CD4-positive, alpha-beta T cell (primary cell): Measurements from ENCODE around the gene WFIKKN2. TPM values are rescaled to one million over a fixed set of nuclear protein-coding genes. Genes with fewer than 3 reads are reported as not detected.

Experiments
- ATAC-seq: fragments of 200-7000 bp; cut with Tn5 transposase; one replicate; pipeline ENCODE4 v1.10.0; 2022; ENCODE audit warnings: mild to moderate bottlenecking; ENCODE audit not compliant: poor library complexity
- CTCF ChIA-PET: fragments of 350-600 bp; sonication (Branson Sonifier 250); formaldehyde crosslinking; loops from one replicate; lab custom pipeline; 2021; ENCODE audit warnings: antibody characterized with exemption, inconsistent platforms; lab: Charles Lee
- POLR2A ChIA-PET: fragments of 350-600 bp; sonication (Branson Sonifier 250); formaldehyde crosslinking; loops from one replicate; lab custom pipeline; 2021; ENCODE audit warnings: antibody characterized with exemption, inconsistent platforms; lab: Charles Lee
- DNase-seq, 14 experiments: peaks; one replicate each; pipeline ENCODE4 v3.0.0-alpha.2; 2013 to 2020; ENCODE audit warnings: mixed read lengths in 2 of 14
- H3K27ac ChIP-seq, 2 donors: one replicate each; pipeline versions ENCODE4 v1.5.1 to v1.7.0; 2013; ENCODE audit warnings: low read length in 2 of 2, low read depth in 1 of 2, mild to moderate bottlenecking in 1 of 2
- H3K27me3 ChIP-seq, 2 experiments: 1 replicate in 1 of 2; 2 replicates in 1 of 2; pipeline versions ENCODE4 v1.6.1 to v1.7.0; 2013; ENCODE audit warnings: low read length in 2 of 2, control low read depth in 1 of 2, mild to moderate bottlenecking in 1 of 2, moderate library complexity in 1 of 2; ENCODE audit not compliant: insufficient read depth in 2 of 2, control insufficient read depth in 1 of 2
- H3K36me3 ChIP-seq: one replicate; pipeline ENCODE4 v1.6.1; 2013; ENCODE audit warnings: low read length, control low read depth; ENCODE audit not compliant: insufficient read depth
- H3K4me1 ChIP-seq: one replicate; pipeline ENCODE4 v1.6.1; 2013; ENCODE audit warnings: low read length, control low read depth; ENCODE audit not compliant: insufficient read depth
- H3K4me3 ChIP-seq: one replicate; pipeline ENCODE4 v1.5.1; 2013; ENCODE audit warnings: mild to moderate bottlenecking, low read length, moderate library complexity
- H3K9me3 ChIP-seq, 2 experiments: 1 replicate in 1 of 2; 2 replicates in 1 of 2; pipeline versions ENCODE4 v1.6.1 to v1.7.0; 2013; ENCODE audit warnings: low read length in 2 of 2, mild to moderate bottlenecking in 2 of 2, control low read depth in 1 of 2, moderate library complexity in 1 of 2; ENCODE audit not compliant: control insufficient read depth in 1 of 2, insufficient read depth in 1 of 2
- H3K27ac Mint-ChIP-seq: one replicate; pipeline ENCODE4 v1.8.0; 2020; ENCODE audit warnings: mixed read lengths
- H3K27me3 Mint-ChIP-seq: one replicate; pipeline ENCODE4 v1.8.0; 2021; ENCODE audit warnings: mixed read lengths
- H3K36me3 Mint-ChIP-seq: one replicate; pipeline ENCODE4 v1.8.0; 2021; ENCODE audit warnings: low read depth, mixed read lengths
- H3K4me1 Mint-ChIP-seq: one replicate; pipeline ENCODE4 v1.8.0; 2021; ENCODE audit warnings: low read depth, mixed read lengths
- H3K4me3 Mint-ChIP-seq: one replicate; pipeline ENCODE4 v1.8.0; 2020; ENCODE audit warnings: mild to moderate bottlenecking, mixed read lengths
- H3K9me3 Mint-ChIP-seq: one replicate; pipeline ENCODE4 v1.8.0; 2020; ENCODE audit warnings: mixed read lengths
- intact Hi-C, 2 experiments: fragments of 100-400 bp; cut with DNase I in 1 of 2; cut with micrococcal nuclease in 1 of 2; formaldehyde crosslinking; loops; one replicate each; pipeline versions ENCODE4 v1.15.1 to v1.9.0; 2023 to 2025; cut with DNase I, micrococcal nuclease
- polyA plus RNA-seq, 2 donors: library from polyadenylated mRNA; unstranded; fragments of 120-200 nt; gene quantifications; one replicate each; pipeline ENCODE4 v1.2.1, GENCODE V29; 2013
- total RNA-seq, 174 experiments: library from RNA in 2 of 174; stranded (reverse) in 2 of 174; gene quantifications; one replicate each; pipeline ENCODE4 v1.2.3 and lab custom pipeline; 2021 to 2026
- TF ChIP-seq, protein P1 (sequence below): fragments of 200-600 bp; IDR thresholded peaks from one replicate; pipeline ENCODE4 v1.8.0; 2022; ENCODE audit warnings: antibody characterized with exemption, mild to moderate bottlenecking

The WFIKKN2 gene, protein sequence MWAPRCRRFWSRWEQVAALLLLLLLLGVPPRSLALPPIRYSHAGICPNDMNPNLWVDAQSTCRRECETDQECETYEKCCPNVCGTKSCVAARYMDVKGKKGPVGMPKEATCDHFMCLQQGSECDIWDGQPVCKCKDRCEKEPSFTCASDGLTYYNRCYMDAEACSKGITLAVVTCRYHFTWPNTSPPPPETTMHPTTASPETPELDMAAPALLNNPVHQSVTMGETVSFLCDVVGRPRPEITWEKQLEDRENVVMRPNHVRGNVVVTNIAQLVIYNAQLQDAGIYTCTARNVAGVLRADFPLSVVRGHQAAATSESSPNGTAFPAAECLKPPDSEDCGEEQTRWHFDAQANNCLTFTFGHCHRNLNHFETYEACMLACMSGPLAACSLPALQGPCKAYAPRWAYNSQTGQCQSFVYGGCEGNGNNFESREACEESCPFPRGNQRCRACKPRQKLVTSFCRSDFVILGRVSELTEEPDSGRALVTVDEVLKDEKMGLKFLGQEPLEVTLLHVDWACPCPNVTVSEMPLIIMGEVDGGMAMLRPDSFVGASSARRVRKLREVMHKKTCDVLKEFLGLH
- not detected for total RNA-seq
- polyA plus RNA-seq (2013, experiment 1 of 2), result not detected
- 0.05 TPM for polyA plus RNA-seq (2013, experiment 2 of 2)
- 0 to 0.17 (median 0) reads per million in 172 experiments for total RNA-seq (lab: John Stamatoyannopoulos, UW)

GRCh38 chr17:50835301-50836234 is at the start of gene WFIKKN2:
Gene WFIKKN2, plus strand, starts transcription at chr17:50835586. Its CDS starts 352 bp downstream, at chr17:50835938.
- Mint-ChIP-seq H3K27me3 (peaks cover 8% of the 10 kb centered on the region), H3K9me3 (no peaks in the 10 kb centered on the region), H3K4me1 (no peaks in the 10 kb centered on the region), H3K27ac (no peak within 1 kb of the TSS), H3K4me3 (no peak within 1 kb of the TSS), H3K36me3 (no peaks in the 10 kb centered on the region)
- no peak within 1 kb of the TSS for H3K27ac ChIP-seq
- ATAC-seq, result no peak
- CTCF ChIA-PET, result no interaction called here
- peaks cover 6% of the 10 kb centered on the region for H3K4me1 ChIP-seq
- POLR2A ChIA-PET, result no interaction called here
- TF ChIP-seq, protein P1, sequence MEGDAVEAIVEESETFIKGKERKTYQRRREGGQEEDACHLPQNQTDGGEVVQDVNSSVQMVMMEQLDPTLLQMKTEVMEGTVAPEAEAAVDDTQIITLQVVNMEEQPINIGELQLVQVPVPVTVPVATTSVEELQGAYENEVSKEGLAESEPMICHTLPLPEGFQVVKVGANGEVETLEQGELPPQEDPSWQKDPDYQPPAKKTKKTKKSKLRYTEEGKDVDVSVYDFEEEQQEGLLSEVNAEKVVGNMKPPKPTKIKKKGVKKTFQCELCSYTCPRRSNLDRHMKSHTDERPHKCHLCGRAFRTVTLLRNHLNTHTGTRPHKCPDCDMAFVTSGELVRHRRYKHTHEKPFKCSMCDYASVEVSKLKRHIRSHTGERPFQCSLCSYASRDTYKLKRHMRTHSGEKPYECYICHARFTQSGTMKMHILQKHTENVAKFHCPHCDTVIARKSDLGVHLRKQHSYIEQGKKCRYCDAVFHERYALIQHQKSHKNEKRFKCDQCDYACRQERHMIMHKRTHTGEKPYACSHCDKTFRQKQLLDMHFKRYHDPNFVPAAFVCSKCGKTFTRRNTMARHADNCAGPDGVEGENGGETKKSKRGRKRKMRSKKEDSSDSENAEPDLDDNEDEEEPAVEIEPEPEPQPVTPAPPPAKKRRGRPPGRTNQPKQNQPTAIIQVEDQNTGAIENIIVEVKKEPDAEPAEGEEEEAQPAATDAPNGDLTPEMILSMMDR, result no peak
- DNase-seq, result no peak
- intact Hi-C loops, result no loop called here
- no peak within 1 kb of the TSS for H3K4me3 ChIP-seq
- no peaks in the 10 kb centered on the region for H3K36me3 ChIP-seq
- H3K9me3 ChIP-seq, result no peaks in the 10 kb centered on the region
- H3K27me3 ChIP-seq, result peaks cover 0 to 9% of the 10 kb centered on the region in 2 experiments

- TF ChIP-seq, protein P1, result no peak
- Mint-ChIP-seq H3K36me3 (no peaks in the 10 kb centered on the region), H3K27me3 (peaks cover 5% of the 10 kb centered on the region), H3K9me3 (no peaks in the 10 kb centered on the region), H3K4me1 (peaks cover 12% of the 10 kb centered on the region), H3K4me3 (no peak overlapping the region), H3K27ac (no peak overlapping the region)
- no peaks in the 10 kb centered on the region for H3K9me3 ChIP-seq
- no peaks in the 10 kb centered on the region for H3K27me3 ChIP-seq
- H3K27ac ChIP-seq, result no peak overlapping the region
- H3K4me3 ChIP-seq, result no peak overlapping the region
- ATAC-seq (no peak), DNase-seq (no peak)
- peaks cover 15% of the 10 kb centered on the region for H3K4me1 ChIP-seq
- intact Hi-C loops, result no loop called here
- ChIA-PET POLR2A (no interaction called here), CTCF (no interaction called here)
- H3K36me3 ChIP-seq, result no peaks in the 10 kb centered on the region
These were observed 49.3 kb upstream of the WFIKKN2 start for GRCh38 chr17:50785946-50786570.

GRCh38 chr17:50787106-50787505 is 48.3 kb upstream of the WFIKKN2 start:
- CTCF ChIA-PET, result no interaction called here

More at GRCh38 chr17:50787106-50787505, 48.3 kb upstream of the WFIKKN2 start:
- no peak for DNase-seq
- Histone ChIP-seq H3K4me1 (peaks cover 8% of the 10 kb centered on the region), H3K36me3 (no peaks in the 10 kb centered on the region), H3K27ac (no peak overlapping the region), H3K27me3 (no peaks in the 10 kb centered on the region), H3K9me3 (no peaks in the 10 kb centered on the region), H3K4me3 (no peak overlapping the region)
- H3K27ac Mint-ChIP-seq, result no peak overlapping the region
- no peaks in the 10 kb centered on the region for H3K36me3 Mint-ChIP-seq
- peaks cover 6% of the 10 kb centered on the region for H3K4me1 Mint-ChIP-seq
- H3K9me3 Mint-ChIP-seq, result no peaks in the 10 kb centered on the region
- intact Hi-C loops, result no loop called here
- peaks cover 5% of the 10 kb centered on the region for H3K27me3 Mint-ChIP-seq
- no peak overlapping the region for H3K4me3 Mint-ChIP-seq
- TF ChIP-seq, protein P1, result no peak
- ATAC-seq, result no peak
- POLR2A ChIA-PET, result no interaction called here
